ENCODE measurements around the gene EMD.

EMD gene

DNA sequence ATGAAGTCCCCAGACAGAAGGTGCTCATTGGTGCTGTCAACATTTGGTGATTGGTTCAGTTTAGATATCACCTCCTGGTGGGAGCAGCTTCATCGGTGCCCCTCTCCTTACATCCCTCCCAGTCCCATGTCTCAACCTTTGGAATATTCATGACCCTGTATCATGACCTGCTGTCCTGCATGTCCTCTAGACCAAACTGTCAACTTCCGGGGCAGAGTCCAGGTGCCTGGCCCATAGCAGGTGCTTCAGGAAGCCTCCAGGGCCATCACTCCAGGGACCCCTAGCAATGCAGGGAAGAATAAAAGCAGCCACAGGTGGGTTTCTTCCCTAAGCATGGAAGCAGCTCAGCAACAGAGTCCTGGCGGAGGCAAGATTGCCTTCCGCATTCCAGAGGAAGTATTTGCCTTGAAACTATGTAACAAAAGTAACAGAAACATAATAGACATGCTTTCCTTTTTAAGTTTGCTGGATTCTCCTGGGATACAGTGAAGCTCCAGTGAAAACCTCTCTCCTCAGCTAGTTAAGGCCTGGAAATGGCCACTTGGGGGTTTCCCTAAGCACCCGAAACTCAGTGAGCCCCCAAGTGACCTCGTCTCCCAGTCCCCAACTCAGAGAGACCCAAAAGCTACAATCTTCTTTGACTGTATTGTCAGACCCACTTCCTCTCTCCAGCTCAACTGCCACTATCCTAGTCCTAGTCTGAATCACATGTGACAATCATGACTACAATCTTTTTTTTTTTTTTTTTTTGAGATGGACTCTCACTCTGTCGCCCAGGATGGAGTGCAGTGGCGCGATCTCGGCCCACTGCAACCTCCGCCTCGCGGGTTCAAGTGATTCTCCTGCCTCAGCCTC is 48.0 kb downstream of the EMD start:
- DNase-seq, result no peak

DNA sequence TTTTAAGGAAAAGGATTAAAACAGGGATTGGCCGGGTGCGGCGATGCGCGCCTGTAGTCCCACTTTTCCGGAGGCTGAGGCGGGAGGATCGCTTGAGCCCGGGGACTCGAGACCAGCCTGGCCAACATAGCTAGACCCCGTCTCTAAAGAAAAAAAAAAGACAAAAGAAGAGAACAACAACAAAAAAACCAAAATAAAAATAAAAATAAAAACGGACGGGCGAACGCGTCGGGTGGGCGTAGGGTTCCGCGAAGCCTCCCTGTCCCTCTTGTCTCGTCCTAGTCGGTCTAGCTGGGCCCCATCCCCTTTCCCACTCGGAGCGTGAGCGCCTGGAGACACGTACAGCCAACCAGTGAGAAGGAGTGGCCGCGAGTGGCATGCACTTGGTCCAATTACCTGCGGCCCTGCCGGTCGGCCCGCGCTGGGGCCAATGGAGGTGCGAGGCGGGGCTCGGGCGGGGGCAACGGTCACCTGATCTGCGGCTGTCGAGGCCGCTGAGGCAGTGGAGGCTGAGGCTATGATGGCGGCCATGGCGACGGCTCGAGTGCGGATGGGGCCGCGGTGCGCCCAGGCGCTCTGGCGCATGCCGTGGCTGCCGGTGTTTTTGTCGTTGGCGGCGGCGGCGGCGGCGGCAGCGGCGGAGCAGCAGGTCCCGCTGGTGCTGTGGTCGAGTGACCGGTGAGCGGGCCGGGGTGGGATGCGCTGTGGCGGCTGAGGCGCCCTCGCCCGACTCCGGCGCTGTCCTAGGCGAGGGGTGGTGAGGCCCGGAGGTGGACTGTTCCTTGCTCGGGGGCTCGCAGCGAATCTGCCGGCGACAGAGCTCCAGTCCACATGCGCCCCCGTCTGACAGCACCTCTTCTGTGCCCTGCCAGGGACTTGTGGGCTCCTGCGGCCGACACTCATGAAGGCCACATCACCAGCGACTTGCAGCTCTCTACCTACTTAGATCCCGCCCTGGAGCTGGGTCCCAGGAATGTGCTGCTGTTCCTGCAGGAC is 49.4 kb downstream of the EMD start, which contains the start of gene ATP6AP1:
TSS of gene ATP6AP1 (plus strand) at position 502 of the 996 bp plus-strand sequence. CDS start at position 518, 16 bp downstream.
- peak; percentile 60 for DNase-seq

DNA sequence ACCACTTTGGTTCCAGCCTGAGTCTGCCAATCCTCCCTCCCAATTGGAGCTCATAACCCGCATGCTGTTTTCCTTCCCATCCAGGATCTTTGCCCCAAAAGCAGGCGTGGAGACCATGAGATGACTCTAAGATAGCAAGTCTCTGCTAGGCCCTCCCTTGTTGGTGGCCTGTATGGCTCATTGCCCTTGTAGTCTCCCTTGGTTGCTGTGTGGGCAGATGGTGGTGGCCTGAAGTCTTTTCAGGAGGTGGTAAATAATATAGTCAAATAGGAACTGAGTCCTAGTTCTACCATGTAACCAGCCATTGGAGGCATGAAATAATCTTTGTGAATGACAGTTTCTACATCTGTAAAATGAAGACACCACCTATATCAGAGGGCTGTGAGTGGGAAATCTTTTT is 50.6 kb downstream of the EMD start:
- no peak for DNase-seq

DNA sequence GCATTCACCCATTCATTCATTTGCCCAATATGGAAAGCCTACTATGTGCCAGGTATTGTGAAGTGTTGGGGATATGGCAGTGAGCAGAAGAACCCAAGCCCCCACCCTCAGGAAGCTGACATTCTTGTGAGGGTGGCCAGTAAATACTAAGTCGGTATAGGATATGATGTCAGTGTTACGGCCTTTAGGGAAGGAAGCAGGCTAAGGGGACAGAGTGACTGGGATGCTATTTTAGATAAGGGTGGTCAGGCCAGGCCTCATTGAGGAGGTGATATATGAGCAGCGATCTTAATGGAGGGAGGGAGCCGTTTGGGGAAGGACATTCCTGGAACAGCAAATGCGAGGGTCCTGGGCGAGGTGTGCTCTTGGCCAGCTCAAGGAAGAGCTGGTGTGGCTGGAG is 51.4 kb downstream of the EMD start:
- DNase-seq, result no peak

DNA sequence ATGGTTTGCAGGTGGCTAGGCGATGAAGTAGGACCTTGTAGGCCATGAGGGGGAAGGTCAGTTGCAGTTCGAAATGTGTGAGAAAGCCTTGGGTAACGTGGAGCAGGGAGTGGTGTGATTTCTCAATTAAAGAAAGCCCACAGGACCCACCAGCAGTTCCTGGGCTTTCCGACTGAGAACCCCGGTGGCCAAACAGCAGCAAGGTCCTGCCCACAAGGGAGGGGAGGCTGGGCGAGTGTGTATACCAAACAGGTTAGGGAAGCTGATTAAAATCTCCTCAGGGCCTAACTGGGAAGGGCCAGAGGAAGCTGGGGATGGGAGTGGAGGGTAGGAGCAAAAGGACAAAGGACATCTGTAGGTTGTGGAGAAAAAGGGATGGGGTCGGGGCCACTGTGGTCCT is 51.8 kb downstream of the EMD start:
- DNase-seq, result no peak
